ENCODE measurements around the gene SYT7.

DNA sequence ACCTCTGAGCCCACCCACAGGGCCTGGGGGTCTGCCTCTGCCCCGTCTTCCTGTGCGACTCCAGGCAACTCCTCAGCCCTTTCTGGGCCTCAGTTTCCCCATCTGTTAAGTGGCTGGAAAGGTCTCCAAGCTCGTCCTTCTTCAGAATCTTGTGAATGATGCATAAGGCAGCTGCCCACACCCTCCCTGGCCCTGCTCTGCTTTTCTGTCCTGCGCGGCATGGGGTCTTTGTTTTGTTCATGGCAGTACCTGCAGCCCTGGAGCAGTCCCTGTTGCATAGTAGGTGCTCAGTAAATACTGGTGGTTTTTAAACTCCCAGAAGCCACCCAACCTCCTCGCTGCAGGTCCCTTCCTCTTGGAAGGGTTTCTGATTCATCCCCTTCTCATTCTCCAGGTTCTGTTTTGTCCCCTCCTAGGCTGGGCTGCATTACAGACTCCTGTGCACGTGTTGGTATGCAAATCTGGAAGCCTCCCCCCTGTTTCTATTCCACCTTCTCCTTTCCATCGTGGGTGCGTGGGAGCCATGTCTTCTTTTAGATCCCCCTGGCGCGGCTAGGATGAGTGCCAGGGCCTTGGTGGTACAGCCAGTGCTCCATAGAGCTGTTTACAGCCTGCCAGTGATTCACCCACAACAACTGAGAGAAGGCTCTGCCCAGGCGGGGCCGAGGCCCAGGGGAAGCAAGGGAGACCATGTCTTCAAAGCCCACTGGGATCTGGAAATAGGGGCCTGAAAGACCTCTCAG lies 19.3 kb upstream of the SYT7 start:
- TF ChIP-seq, protein P1, sequence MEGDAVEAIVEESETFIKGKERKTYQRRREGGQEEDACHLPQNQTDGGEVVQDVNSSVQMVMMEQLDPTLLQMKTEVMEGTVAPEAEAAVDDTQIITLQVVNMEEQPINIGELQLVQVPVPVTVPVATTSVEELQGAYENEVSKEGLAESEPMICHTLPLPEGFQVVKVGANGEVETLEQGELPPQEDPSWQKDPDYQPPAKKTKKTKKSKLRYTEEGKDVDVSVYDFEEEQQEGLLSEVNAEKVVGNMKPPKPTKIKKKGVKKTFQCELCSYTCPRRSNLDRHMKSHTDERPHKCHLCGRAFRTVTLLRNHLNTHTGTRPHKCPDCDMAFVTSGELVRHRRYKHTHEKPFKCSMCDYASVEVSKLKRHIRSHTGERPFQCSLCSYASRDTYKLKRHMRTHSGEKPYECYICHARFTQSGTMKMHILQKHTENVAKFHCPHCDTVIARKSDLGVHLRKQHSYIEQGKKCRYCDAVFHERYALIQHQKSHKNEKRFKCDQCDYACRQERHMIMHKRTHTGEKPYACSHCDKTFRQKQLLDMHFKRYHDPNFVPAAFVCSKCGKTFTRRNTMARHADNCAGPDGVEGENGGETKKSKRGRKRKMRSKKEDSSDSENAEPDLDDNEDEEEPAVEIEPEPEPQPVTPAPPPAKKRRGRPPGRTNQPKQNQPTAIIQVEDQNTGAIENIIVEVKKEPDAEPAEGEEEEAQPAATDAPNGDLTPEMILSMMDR (IDR thresholded peaks at IDR 0.05), result no peak
- TF ChIP-seq POLR2A (IDR thresholded peaks at IDR 0.05), result no peak

All from thyroid gland (tissue), 4 donors.